ENCODE results near the gene IDS.

- TF ChIP-seq CTCF (IDR thresholded peaks at IDR 0.05): no peak
- no peak for TF ChIP-seq POLR2A (IDR thresholded peaks at IDR 0.05)
- TF ChIP-seq POLR2AphosphoS5 (IDR thresholded peaks at IDR 0.05): no peak
- no peak for TF ChIP-seq EP300 (IDR thresholded peaks at IDR 0.05)
Measured at GRCh38 chrX:149456476-149457245, 48.4 kb downstream of the IDS start.

Measured in stomach (tissue), 4 donors.